PC-9 (cell line): ENCODE results near the gene ATP2C2.

Experiments used
- EZH2 ChIP-seq: fragments of 200-600 bp; sonication (generic); IDR thresholded peaks from 2 replicates; pipeline ENCODE4 v1.8.0; 2017; ENCODE audit warnings: antibody characterized with exemption, low read depth
- TF ChIP-seq, protein P1 (sequence below): fragments of 200-600 bp; sonication (generic); conservative IDR thresholded peaks from 2 replicates; pipeline ENCODE4 v1.6.1; 2017; ENCODE audit warnings: mixed run types, antibody characterized with exemption, mild to moderate bottlenecking, moderate library complexity

DNA sequence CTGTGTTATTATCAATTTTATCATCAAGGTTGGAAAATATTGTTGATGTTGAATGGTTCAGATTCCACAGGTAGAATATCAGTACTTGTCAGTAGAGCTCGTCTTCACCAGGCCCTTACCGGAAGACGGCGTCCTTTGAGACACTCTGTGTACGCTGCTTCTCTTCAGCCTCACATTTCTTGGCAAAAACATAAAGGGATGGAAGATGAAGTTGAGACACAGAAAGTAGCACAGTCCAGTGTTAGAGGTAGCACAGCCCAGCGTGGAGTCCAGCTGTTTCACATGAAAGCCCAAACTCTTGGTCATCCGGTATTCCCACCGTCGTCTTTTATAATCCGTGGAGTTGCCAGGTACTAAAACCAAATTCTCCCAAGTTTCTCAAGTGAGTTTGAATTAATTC, 30.4 kb downstream of the ATP2C2 start:
- TF ChIP-seq, protein P1, sequence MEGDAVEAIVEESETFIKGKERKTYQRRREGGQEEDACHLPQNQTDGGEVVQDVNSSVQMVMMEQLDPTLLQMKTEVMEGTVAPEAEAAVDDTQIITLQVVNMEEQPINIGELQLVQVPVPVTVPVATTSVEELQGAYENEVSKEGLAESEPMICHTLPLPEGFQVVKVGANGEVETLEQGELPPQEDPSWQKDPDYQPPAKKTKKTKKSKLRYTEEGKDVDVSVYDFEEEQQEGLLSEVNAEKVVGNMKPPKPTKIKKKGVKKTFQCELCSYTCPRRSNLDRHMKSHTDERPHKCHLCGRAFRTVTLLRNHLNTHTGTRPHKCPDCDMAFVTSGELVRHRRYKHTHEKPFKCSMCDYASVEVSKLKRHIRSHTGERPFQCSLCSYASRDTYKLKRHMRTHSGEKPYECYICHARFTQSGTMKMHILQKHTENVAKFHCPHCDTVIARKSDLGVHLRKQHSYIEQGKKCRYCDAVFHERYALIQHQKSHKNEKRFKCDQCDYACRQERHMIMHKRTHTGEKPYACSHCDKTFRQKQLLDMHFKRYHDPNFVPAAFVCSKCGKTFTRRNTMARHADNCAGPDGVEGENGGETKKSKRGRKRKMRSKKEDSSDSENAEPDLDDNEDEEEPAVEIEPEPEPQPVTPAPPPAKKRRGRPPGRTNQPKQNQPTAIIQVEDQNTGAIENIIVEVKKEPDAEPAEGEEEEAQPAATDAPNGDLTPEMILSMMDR, result no peak
- no peak for TF ChIP-seq EZH2
